ENCODE results near the gene CSK. TPM values are rescaled to one million over a fixed set of nuclear protein-coding genes. Genes with fewer than 3 reads are reported as not detected.
A peak's percentile ranks its signal among the peaks of the same experiment; 100 is the strongest.

CSK gene
- total RNA-seq, 4 donors from 2014 or later, result 8.4 to 23.1 (median 18.2) TPM

DNA sequence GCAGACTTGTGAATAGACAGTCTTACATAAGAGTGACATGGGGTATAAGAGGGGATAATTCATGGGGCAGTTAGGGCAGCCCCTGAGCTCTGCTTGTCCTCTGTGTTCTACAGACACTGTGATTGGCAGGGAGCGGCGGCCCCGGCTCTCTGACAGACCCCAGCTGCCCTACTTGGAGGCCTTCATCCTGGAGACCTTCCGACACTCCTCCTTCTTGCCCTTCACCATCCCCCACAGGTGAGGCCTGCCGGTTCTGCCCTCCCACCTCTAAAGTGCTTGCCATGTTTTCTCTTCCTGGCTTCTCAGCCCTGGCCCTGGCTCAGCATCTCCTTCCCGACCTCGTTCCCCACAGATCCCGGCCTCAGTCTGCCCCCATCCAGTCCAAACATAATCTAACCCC is 29.9 kb upstream of the CSK start:
- TF ChIP-seq, protein P1, sequence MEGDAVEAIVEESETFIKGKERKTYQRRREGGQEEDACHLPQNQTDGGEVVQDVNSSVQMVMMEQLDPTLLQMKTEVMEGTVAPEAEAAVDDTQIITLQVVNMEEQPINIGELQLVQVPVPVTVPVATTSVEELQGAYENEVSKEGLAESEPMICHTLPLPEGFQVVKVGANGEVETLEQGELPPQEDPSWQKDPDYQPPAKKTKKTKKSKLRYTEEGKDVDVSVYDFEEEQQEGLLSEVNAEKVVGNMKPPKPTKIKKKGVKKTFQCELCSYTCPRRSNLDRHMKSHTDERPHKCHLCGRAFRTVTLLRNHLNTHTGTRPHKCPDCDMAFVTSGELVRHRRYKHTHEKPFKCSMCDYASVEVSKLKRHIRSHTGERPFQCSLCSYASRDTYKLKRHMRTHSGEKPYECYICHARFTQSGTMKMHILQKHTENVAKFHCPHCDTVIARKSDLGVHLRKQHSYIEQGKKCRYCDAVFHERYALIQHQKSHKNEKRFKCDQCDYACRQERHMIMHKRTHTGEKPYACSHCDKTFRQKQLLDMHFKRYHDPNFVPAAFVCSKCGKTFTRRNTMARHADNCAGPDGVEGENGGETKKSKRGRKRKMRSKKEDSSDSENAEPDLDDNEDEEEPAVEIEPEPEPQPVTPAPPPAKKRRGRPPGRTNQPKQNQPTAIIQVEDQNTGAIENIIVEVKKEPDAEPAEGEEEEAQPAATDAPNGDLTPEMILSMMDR (IDR thresholded peaks at IDR 0.05), result no peak
- TF ChIP-seq POLR2AphosphoS5 (IDR thresholded peaks at IDR 0.05), result no peak
- TF ChIP-seq EP300 (IDR thresholded peaks at IDR 0.05), result no peak
- no peak for TF ChIP-seq POLR2A (IDR thresholded peaks at IDR 0.05)

DNA sequence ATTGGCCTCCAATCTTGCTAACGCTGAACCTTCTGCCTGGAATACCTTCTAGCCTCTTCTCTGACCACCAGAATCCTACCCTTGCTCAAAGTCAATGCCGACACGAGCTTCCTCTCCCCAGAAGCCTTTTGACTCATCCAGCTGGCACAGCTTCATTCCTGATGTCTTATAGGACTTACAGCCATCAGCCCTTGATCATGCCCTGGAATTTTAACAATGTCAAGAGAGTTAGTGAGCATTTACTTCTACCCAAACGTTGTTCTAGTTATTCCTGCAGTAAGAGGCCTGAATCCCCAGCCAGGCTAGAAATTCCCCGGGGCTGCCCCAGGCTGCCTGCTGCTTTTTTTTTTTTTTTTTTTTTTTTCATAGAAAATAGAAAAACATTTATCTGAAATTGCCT is 29.3 kb upstream of the CSK start:
- H3K36me3 ChIP-seq, result no peaks in the 10 kb centered on the region
- ATAC-seq, result no peak
- no peak overlapping the region for H3K27ac ChIP-seq
- H3K9me3 ChIP-seq, result no peaks in the 10 kb centered on the region
- WGBS, 2 donors (ENCODE audit: low coverage in 1 of 2), result 32 to 41% methylated on average over 4 to 5 of the region's 5 CpGs
- H3K27me3 ChIP-seq, result peaks cover 4% of the 10 kb centered on the region
- no peaks in the 10 kb centered on the region for H3K4me1 ChIP-seq
- TF ChIP-seq, protein P1 (IDR thresholded peaks at IDR 0.05), result no peak
- TF ChIP-seq POLR2A (IDR thresholded peaks at IDR 0.05) (no peak), POLR2AphosphoS5 (IDR thresholded peaks at IDR 0.05) (no peak), EP300 (IDR thresholded peaks at IDR 0.05) (no peak)
- H3K4me3 ChIP-seq, result no peak overlapping the region

More for the DNA sequence above, 29.9 kb upstream of the CSK start:
- no peak overlapping the region for H3K27ac ChIP-seq
- H3K27me3 ChIP-seq, result peaks cover 4% of the 10 kb centered on the region
- 54 to 55% methylated on average over 8 of the region's 8 CpGs for WGBS, 2 donors (ENCODE audit: low coverage in 1 of 2)
- ATAC-seq, result no peak
- no peaks in the 10 kb centered on the region for H3K4me1 ChIP-seq
- no peaks in the 10 kb centered on the region for H3K9me3 ChIP-seq
- no peaks in the 10 kb centered on the region for H3K36me3 ChIP-seq
- H3K4me3 ChIP-seq, result no peak overlapping the region

DNA sequence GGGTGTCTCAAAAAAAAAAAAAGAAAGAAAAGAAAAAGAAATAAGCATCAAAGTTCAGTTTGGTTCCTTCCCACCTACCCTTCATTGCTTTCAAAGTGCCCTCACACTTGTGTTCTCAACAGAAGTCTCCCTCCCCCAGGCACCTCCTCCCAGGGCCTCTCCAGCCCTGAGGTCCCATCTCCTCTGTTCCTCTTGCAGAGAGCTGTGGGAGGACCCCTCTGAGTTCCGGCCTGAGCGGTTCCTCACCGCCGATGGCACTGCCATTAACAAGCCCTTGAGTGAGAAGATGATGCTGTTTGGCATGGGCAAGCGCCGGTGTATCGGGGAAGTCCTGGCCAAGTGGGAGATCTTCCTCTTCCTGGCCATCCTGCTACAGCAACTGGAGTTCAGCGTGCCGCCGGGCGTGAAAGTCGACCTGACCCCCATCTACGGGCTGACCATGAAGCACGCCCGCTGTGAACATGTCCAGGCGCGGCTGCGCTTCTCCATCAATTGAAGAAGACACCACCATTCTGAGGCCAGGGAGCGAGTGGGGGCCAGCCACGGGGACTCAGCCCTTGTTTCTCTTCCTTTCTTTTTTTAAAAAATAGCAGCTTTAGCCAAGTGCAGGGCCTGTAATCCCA is 27.2 kb upstream of the CSK start:
- no CpG with 5 or more reads among the region's 20 CpGs for WGBS, 2 donors (ENCODE audit: low coverage in 1 of 2)
- no peaks in the 10 kb centered on the region for H3K4me1 ChIP-seq
- TF ChIP-seq EP300 (IDR thresholded peaks at IDR 0.05), result no peak
- TF ChIP-seq POLR2AphosphoS5 (IDR thresholded peaks at IDR 0.05), result no peak
- TF ChIP-seq, protein P1 (IDR thresholded peaks at IDR 0.05), result no peak
- TF ChIP-seq POLR2A (IDR thresholded peaks at IDR 0.05), result no peak
- no peak overlapping the region for H3K27ac ChIP-seq
- peaks cover 4% of the 10 kb centered on the region for H3K27me3 ChIP-seq
- H3K36me3 ChIP-seq, result no peaks in the 10 kb centered on the region
- no peak for ATAC-seq
- H3K4me3 ChIP-seq, result no peak overlapping the region
- no peaks in the 10 kb centered on the region for H3K9me3 ChIP-seq

DNA sequence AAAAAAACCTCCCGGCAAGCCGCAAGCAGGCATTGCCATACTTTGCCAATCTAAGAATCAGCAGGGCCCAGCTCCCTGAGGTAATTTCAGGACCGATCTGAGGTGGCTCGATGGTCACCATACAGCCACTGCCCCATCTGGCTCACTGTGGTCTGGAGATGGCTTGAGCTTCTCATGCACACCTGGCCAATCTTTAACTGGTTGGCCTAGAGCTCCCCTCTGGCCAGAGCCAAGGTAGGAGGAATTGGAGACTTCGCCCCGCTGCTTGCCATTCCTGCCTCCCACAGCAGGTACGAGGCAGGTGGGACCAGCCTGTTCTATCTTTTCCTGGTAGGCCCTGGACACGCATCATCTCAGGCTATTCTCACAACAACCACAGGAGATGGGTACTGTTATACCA is 23.1 kb upstream of the CSK start:
- ATAC-seq, result no peak
- no peaks in the 10 kb centered on the region for H3K36me3 ChIP-seq
- H3K4me3 ChIP-seq, result no peak overlapping the region
- H3K27ac ChIP-seq, result no peak overlapping the region
- no peak for TF ChIP-seq POLR2AphosphoS5 (IDR thresholded peaks at IDR 0.05)
- TF ChIP-seq, protein P1 (IDR thresholded peaks at IDR 0.05), result no peak
- TF ChIP-seq EP300 (IDR thresholded peaks at IDR 0.05), result no peak
- no peak for TF ChIP-seq POLR2A (IDR thresholded peaks at IDR 0.05)
- 92% methylated on average over 4 of the region's 8 CpGs; no CpG with 5 or more reads in 1 of the 2 donors for WGBS, 2 donors (ENCODE audit: low coverage in 1 of 2)
- H3K9me3 ChIP-seq, result no peaks in the 10 kb centered on the region
- no peaks in the 10 kb centered on the region for H3K4me1 ChIP-seq
- H3K27me3 ChIP-seq, result peaks cover 24% of the 10 kb centered on the region

DNA sequence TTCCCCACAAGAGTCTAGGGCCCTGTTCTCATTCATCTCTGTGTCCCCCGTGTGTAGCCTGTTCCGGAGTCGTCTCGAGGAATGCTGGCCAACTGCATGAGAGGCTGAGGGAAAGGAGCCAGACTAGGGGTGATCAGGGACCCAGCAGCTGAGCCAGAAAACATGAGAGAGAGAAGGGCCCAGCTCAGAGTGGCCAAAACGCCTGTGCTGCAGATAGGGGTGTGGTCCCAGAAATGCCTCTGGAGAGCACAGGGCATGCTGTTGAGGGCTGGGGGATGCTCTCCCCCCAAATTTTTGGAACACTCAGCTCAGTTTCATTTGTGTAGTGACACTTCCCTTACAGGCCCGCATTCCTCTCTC is 19.1 kb upstream of the CSK start:
- no peak overlapping the region for H3K4me3 ChIP-seq
- peak overlapping the region in 1 of 4 donors; percentile 15 for H3K27ac ChIP-seq
- peaks cover 42% of the 10 kb centered on the region for H3K27me3 ChIP-seq
- no peaks in the 10 kb centered on the region for H3K9me3 ChIP-seq
- TF ChIP-seq POLR2AphosphoS5 (IDR thresholded peaks at IDR 0.05) (no peak), EP300 (IDR thresholded peaks at IDR 0.05) (no peak), POLR2A (IDR thresholded peaks at IDR 0.05) (no peak)
- TF ChIP-seq, protein P1 (IDR thresholded peaks at IDR 0.05), result no peak
- WGBS, 2 donors (ENCODE audit: low coverage in 1 of 2), result 79% methylated on average over 2 of the region's 6 CpGs; no CpG with 5 or more reads in 1 of the 2 donors
- ATAC-seq, result no peak
- H3K36me3 ChIP-seq, result no peaks in the 10 kb centered on the region
- no peaks in the 10 kb centered on the region for H3K4me1 ChIP-seq
